Bladder microvascular endothelial cell (primary cell): Measurements from ENCODE around the gene MAGEB1. TPM values are rescaled to one million over a fixed set of nuclear protein-coding genes. Genes with fewer than 3 reads are reported as not detected.

Experiments
- total RNA-seq: library from RNA; depleted of rRNA; stranded (reverse); fragments of >200 nt; gene quantifications from 2 replicates; pipeline ENCODE4 v1.2.3, GENCODE V29; 2014

Gene MAGEB1
- total RNA-seq, result not detected in 2 replicates

GRCh38 chrX:30246769-30247489, at the start of gene MAGEB1:
Gene MAGEB1, plus strand, starts transcription at chrX:30247146. Its CDS starts 3,348 bp downstream, at chrX:30250494.

GRCh38 chrX:30215357-30215843, 31.5 kb upstream of the MAGEB1 start, which contains the start of gene MAGEB2:
Gene MAGEB2, plus strand, starts transcription at chrX:30215563. Its CDS starts 3,018 bp downstream, at chrX:30218581.

GRCh38 chrX:30230395-30230794, 16.6 kb upstream of the MAGEB1 start, which contains the start of gene MAGEB3:
Gene MAGEB3, plus strand, starts transcription at chrX:30230657. Its CDS starts 5,268 bp downstream, at chrX:30235925.

GRCh38 chrX:30241724-30242415, 5.1 kb upstream of the MAGEB1 start, which contains the start of gene MAGEB4:
Gene MAGEB4, plus strand, starts transcription at chrX:30242000. Its CDS starts 136 bp downstream, at chrX:30242136.

Other genes starting within 250 kb of the MAGEB1 start
- not detected in 2 replicates for gene MAGEB2, start 31.6 kb upstream of the MAGEB1 start, total RNA-seq
- not detected in 2 replicates for gene MAGEB3, start 16.5 kb upstream of the MAGEB1 start, total RNA-seq
- gene MAGEB4, start 5.1 kb upstream of the MAGEB1 start, total RNA-seq, result not detected in 2 replicates
- not detected in 2 replicates for gene NR0B1, start 62.2 kb downstream of the MAGEB1 start, total RNA-seq